NCI-H2171 (cell line): ENCODE measurements around the gene KREMEN1.

Source experiments
- DNase-seq: peaks from one replicate; lab custom pipeline; 2025; lab: John Stamatoyannopoulos, UW

The KREMEN1 gene

DNA sequence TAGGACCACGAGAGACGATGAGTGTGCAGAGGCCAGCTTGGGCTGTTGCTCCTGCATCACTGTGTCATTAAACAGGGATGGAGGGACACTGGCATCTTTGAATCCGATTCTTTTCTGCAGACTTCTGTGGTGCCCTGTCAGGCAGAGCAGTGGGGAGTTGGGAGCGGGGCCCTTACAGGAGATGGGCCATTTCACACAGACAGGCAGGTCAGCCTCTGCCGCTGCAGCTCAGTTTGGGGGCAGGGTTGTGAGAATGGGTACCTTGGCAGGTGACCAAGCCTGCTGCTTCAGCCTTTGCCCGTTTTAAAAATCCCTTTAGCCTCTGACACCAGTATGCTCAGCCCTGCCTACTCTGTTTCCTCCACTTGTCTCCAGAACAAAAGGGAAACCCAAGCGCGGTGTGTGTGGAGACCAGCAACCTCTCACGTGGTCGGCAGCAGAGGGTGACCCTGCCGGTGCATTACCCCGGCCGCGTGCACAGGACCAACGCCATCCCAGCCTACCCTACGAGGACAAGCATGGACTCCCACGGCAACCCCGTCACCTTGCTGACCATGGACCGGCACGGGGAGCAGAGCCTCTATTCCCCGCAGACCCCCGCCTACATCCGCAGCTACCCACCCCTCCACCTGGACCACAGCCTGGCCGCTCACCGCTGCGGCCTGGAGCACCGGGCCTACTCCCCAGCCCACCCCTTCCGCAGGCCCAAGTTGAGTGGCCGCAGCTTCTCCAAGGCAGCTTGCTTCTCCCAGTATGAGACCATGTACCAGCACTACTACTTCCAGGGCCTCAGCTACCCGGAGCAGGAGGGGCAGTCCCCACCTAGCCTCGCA lies 23.8 kb upstream of the KREMEN1 start:
- DNase-seq: no peak

DNA sequence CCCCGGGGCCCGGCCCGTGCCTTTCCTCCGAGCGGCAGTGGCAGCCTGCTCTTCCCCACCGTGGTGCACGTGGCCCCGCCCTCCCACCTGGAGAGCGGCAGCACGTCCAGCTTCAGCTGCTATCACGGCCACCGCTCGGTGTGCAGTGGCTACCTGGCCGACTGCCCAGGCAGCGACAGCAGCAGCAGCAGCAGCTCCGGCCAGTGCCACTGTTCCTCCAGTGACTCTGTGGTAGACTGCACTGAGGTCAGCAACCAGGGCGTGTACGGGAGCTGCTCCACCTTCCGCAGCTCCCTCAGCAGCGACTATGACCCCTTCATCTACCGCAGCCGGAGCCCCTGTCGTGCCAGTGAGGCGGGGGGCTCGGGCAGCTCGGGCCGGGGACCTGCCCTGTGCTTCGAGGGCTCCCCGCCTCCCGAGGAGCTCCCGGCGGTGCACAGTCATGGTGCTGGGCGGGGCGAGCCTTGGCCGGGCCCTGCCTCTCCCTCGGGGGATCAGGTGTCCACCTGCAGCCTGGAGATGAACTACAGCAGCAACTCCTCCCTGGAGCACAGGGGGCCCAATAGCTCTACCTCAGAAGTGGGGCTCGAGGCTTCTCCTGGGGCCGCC lies 23.1 kb upstream of the KREMEN1 start:
- DNase-seq: no peak

DNA sequence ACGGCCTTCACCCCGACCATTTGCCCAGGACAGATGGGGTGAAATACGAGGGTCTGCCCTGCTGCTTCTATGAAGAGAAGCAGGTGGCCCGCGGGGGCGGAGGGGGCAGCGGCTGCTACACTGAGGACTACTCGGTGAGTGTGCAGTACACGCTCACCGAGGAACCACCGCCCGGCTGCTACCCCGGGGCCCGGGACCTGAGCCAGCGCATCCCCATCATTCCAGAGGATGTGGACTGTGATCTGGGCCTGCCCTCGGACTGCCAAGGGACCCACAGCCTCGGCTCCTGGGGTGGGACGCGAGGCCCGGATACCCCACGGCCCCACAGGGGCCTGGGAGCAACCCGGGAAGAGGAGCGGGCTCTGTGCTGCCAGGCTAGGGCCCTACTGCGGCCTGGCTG lies 22.4 kb upstream of the KREMEN1 start:
- no peak for DNase-seq

DNA sequence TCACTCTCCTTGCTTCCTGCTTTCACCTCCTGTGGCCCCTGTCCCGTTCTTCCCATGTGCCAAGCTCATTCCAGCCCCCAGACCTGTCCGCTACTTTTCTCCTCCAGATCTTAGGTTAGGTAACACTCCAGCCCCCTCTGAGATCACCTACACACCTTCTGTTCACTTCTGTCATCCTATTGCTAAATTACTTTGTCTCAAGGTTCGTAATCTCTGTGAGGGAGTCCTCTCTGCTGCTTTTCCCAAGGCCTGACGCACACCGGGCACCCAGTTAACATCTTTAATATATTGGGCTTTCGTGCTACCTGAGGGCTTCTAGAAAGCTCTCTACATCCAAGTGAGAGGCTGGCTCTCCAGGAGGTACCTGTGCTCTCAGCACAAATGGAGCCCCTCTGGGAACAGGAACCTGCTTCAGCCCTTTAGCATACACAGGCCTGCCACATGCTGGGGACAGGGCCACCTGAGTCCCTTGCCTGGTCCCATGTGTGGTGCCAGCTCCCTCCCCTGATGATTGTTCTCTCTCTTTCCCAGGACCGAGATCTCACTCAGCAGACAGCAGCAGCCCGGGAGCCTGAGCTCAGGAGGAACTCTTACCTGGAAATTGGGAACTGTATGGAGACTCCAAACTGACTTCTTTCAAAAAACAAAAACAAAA lies 19.7 kb upstream of the KREMEN1 start:
- no peak for DNase-seq

DNA sequence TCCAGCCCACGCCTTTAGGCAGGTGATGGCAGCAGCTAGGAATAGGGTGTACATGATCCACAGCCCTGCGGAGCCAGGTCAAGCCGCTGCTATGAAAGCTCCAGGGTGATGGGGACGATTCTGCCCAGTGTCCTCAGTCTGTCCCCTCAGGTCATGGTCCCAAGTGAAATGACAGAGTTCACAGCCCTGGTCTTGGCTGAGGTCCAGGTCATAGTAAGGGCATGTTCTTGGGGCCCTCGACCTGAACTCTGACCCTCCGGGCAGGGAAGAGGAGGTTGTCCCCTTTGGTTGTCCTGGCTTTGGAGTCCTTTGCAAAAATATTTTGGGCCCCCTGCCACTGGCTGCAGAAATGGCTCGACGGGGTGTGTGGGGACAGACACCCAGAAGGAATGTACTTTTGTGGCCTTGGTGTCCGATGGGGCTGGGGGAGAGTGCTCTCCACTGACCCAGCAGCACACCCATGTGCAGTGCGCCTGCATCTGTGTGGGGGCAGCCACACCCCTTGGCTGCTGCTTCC lies 18.5 kb upstream of the KREMEN1 start:
- DNase-seq: no peak

DNA sequence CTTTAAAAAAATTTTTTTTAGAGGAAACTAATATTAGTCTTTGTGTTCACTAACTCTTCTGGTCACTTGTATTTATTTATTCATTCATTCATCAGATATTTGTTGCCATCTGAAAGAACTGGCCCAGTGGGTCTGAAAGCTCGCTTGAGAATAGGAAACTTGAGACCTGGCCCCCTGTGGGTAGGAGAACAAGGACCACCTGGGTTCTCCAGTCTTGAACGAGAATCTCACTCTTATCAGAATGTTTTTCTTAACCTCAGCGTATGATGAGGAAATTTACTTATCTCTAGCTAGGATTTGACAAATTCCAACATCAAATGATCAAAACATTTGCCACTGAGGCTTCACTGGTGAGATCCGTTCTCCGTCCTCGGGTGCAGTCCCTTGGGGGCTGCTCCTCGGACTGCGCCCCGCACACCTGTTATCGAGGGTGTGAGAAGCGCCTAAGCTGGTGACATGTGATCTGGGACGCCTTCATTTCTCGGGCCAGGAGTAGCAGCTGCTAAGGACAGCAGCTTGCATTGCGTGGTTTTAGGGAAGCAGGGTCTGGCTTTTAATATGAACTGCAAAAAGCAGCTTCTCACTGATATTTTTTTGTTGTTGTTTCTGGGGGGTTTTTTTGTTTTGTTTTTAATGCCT lies 17.5 kb upstream of the KREMEN1 start:
- DNase-seq: peak; percentile 78

DNA sequence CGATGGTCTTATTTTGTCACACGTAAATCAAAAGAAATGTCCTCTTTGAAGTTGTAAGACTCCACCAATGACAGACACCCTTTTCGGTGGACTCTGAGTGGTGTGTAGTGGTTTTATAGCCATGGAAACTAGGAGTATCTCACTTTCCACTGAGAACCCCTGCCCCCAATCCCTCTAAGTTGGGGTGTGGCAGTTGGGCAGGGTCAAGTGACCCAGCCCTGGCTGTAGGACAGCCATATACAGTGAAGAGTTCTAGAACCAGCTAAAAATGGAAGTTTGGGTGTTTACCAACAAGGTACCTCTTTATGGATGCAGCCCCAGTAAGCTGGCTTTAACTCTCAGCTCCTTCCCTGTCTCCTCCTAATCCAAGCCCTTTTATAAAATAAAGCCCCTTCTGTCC lies 16.4 kb upstream of the KREMEN1 start:
- DNase-seq: no peak

DNA sequence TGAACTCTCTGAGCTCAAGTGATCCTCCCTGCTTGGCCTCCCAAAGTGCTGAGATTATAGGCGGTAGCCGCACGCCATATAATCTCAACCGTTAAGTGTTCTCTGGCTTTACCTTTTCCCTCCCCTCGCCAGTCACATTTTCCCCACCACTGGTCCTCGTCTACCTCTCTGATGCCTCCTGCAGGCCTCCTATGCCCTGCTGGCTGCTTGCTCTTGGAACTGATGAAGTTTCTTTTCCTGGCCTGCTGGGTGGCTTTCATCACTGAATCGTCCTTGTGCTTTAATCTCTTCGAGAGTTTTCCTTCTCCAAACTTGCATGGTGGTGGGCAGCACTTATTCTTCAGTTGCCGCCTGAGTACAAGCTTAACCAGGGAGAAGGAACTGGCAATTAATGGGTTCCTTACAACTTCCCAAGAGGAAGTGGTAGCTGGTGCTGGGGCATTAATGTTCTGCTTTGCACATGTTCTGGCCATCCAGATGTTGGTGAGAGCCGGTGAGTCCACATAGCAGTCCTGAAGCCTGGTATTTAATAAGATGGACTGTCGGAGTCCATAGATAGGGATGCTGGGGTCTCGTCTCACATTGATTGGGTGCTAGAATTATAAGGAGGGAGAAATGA lies 12.5 kb upstream of the KREMEN1 start:
- no peak for DNase-seq

DNA sequence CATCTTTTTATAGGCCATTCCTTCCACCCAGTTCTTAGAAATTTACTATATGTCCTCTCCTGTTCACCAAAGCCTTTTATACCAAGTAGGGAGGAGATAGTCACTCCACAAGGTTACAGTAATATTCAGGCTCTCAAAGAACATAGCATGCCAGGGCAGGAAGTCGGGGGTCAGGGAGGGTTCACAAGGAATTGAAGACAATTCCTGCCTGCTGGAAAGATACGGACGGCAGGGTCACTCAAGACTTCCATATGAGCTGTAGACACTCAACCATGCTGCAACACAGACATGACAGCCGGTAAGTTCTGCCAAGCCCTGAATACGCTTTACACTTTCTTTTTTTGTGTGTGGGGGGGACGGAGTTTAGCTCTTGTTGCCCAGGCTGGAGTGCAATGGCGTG lies 11.9 kb upstream of the KREMEN1 start:
- no peak for DNase-seq

DNA sequence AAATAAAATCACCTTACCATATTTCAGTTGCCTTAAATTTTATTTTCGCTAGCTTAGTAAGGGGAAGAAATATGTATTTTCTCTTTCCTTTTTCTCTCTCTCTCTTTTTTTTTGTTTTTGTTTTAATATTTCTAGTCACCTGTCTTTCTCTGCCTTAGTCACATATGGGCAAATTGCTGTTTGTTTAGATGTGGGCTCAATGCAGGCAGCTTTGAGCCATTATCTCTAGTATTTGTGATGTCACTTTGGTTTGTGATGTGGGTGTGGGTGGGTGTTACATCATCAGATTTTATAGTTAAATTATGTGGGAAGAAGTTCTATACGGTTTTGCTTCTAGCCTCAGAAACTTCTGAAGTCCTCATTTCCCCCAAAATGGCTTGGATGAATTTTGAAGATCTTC lies 11.1 kb upstream of the KREMEN1 start, which contains the start of gene C22orf31:
Gene C22orf31, minus strand, starts transcription at position 59 of the 400 bp plus-strand sequence. Its CDS starts 39 bp downstream, at position 20.
- no peak for DNase-seq

DNA sequence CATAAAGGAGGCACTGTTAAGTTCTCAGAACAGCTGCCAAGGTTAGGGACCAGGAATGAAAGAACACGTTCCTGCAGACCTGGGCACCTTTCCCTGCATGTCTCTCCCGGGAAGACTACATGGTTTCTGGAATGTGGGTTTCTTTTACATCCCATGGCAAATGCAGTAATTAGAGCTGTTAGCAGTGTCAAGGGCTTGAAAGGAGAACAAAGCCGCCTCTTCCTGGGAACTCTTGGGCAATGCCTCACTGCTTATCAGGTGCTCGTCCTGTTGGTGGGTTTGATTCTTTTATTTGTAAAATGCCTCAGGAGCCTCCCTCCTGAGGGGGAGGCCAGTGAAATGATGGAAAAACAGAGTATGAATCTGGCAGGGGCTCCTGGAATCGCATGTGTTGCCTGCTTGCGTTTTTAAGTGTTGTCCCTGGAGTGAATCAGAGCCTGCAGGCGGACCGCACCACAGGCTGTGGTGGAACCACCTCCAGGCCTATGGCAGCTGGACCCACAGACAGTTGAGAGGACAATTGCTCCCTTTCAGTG lies 10.5 kb upstream of the KREMEN1 start:
- DNase-seq: no peak

DNA sequence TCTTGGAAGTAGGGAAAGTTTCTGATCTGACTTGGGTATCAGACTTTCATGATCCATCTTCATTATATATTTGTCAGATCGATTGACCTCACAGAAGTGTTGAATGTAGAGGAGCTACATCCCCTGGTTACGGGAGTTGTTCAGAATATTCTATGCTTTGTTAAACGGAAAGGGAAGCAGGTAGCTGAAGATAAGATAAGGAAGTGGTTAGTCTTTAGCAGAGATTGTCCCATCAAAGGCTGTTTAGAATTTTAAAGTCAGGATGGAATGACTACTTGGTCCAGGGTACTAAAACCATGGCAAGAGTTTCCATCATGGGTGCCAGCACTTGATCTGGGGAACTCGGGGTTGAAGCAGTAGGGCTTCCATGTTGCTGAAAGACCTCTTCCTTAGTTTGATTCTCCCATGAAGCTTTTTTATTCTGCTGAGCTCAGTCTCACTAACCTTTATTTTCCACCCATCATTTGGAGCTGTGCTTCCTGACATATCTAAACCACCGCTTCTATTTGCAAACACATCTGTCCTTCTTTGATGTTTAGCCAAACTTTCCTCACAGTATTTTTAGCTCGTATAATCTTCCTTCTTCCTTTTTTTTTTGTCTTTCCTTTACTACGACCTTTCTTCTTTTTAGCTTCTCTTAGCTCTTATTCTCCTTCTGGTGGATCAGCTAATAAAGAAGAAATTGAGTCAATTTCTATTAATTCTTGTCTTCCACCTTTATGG lies 7.2 kb upstream of the KREMEN1 start:
- no peak for DNase-seq

DNA sequence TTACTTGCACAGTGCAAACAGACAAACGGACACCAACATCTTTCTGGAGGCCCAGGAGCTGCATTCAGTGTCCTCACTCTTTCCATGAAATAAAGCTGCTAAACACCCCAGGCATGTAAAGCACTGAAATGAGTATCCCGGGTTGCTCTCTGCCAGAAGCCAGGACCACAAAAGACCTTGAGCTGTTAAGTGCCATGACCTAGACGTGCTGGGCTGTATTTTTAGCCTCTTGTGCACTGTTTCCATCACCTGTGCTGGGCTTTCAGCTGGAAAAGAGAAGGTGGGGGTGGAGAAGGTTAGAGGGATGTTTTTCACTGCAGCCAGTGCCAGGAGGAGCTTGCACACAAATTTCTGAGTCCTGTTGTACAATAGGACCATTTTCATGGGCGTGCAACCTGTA lies 3.4 kb upstream of the KREMEN1 start:
- no peak for DNase-seq

DNA sequence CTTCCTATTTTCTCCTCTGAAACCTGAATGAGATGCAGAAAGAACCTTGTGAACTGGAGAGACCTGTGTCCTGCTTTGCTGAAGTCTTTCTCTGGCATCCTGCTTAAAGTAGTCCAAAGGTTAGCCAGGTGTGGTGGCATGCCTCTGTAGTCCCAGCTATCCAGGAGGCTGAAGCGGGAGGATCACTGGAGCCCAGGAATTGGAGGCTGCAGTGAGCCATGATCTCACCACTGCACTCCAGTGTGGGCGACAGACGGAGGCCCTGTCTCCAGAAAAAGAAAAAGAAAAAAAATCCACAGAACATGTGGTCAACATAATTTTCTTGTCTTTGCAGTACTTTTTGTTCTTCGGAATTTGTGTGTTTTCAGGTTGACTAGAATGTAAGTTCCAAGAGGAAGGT lies 2.3 kb upstream of the KREMEN1 start:
- no peak for DNase-seq

DNA sequence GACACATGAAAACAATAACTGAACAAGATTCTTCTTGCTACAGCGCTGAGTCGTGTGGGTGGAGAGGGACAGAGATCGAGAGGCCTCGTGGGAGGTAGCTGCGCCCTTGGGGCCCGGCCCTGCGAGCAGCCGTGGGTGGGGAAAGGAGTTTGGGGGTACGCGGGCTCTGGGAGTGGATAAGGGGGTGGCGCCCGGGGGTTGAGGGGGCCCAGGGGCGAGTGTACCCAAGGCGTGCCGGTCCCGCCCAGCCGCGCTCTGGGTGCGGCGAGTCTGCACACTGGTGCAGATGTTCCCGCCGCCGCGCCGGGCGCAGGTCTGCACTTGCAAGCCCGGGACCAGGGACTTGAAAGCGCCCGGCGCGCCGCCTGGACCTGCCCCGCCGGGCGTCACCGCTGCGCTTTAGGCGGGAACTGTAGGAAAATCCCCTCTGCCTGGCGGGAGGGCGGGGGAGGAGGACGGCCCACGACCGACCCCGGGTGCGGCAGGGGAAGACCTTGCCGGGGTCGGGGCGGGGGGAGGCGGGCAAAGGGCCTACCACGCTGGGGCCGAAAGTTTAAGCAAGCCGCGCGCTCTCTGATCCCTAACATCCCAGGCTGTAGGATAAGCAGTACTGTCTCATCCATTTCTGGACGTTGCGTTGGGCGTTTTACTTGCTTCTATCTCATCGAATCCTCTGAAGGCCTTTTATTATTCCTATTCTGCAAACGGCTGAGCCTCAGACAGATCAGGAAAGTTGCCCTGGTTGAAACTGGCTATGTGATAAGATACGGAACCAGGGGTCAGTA lies 1.4 kb upstream of the KREMEN1 start:
- peak; percentile 94 for DNase-seq

DNA sequence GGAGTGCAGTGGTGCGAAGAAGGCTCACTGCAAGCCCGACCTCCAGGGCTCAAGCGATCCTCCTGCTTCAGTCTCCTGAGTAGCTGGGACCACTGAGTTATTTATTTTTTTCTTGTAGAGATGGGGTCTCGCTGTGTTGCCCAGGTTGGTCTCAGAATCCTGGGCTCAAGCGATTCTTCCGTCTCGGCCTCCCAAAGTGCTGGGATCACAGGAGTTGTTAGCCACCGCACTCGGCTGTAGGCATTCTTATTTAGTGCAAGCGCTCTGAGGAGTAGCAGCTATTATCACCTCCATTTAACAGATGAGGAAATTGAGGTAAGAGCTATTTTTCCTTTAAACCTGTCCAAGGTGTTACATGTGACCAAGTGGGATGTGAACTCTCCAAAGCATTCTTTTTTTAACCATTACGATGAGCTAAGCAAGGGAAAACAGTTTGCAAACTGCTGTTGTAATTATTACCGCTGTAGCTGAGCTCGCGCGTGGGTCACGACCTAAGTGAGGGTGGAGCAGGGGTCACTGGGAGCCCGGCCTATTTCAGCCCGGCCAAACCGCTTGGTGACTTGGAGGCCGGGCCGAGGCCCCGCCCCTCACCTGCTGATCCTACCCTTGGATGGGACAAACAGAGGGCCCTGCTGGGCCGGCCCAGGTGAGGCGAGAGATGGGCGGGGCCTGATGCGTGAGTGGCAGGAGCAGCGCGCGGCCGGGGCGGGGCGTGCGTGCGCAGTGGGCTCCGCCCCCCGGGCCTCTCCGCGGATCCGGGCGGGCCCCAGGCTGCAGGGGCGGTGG lies 449 bp upstream of the KREMEN1 start:
- DNase-seq: peak; percentile 95

DNA sequence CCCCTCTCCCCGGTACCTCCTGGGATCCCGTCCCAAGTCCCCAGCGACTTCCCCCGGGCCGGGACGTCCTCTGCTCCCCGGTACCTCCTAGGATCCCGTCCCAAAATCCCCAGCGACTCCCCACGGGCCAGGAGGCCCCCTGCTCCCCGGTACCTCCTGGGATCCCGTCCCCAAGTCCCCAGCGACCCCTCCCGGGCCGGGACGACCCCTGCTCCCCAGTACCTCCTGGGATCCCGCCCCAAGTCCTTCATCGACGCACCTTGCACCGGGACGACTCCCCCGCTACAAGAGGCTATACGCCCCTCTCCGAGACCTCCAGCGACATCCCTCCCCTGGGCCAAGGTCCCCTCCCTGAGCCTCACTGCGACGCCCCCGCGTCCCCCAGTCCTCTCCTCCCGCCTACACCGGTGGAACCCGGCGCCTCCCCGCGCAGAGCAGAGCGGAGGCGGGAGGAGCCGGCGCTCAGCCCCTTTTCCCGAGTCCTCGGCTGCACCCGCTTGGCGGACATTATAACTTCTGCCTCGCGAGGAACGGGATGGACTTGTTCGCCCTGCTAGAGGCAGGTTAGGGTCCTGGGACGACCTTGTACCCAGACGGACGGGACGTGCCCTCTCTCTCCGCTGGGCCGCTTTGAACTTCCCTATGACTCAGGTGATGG lies 912 bp downstream of the KREMEN1 start:
- peak; percentile 39 for DNase-seq

DNA sequence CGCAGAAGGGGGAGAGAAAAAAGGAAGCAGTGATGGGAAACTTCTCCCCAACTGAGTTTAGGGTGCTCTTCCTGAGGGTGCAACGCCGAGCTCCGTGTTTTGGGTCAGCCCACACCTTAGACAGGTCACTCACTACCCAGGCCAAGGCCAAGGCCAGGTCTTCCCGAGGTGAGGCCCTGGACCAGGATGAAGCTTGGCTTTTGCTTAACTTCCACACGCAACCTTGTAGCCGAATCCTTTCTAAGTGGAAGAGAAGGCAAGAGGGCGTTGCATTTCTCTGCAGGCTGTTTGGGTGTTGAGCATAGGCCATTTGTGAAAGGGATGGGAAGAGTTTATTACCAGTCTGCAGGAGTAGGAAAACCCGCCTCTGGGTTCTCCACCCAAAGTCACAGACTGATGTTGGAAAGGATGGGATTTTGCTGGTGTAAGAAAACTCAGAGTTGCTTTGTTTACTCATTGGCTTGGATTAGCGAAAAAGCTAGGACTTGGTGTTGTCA lies 1.5 kb downstream of the KREMEN1 start:
- DNase-seq: no peak
